Fibroblast of villous mesenchyme (primary cell): ENCODE results near the gene CCKAR. TPM values are rescaled to one million over a fixed set of nuclear protein-coding genes. Genes with fewer than 3 reads are reported as not detected.

Source experiments
- DNase-seq: peaks from one replicate; pipeline ENCODE4 v3.0.0-alpha.2; 2010; ENCODE audit warnings: low read depth
- H3K4me3 ChIP-seq: 2 replicates; pipeline ENCODE4 v1.5.1; 2011; ENCODE audit warnings: low read depth, mild to moderate bottlenecking, low read length
- CTCF ChIP-seq: IDR thresholded peaks from 2 replicates; pipeline ENCODE4 v1.5.1; 2012; ENCODE audit warnings: low read depth, mild to moderate bottlenecking, low read length; ENCODE audit not compliant: insufficient read depth
- total RNA-seq: library from RNA; depleted of rRNA; stranded (reverse); fragments of >200 nt; gene quantifications from 2 replicates; pipeline ENCODE4 v1.2.3, GENCODE V29; 2012

Gene CCKAR
- total RNA-seq, 1 donor = 0.43 TPM

GRCh38 chr4:26441771-26442170 is 48.5 kb downstream of the CCKAR start:
- TF ChIP-seq CTCF = no peak
- no peak for DNase-seq

DNA sequence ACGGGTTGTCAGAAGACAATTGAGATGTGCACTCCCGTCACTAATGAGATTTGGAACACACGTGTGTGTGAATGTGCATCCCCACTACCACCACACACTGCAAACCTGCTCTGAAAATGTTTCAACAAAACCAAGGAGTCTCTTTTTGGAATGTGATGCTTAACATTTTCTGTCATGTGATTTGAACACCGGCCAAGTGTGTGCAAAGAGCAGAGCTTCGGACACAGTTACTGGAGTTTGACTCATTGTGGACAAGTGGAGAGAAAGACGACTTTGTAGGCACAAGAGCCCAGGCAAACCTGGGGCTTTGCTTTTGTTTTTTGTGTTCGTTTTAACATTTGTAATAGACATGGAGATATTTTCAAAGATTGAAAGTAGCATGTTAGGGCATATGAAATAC is 49.2 kb downstream of the CCKAR start:
- no peak for TF ChIP-seq CTCF
- DNase-seq = peak; percentile 57
- no peak overlapping the region for H3K4me3 ChIP-seq

More at GRCh38 chr4:26441771-26442170, 48.5 kb downstream of the CCKAR start:
- no peak overlapping the region for H3K4me3 ChIP-seq

DNA sequence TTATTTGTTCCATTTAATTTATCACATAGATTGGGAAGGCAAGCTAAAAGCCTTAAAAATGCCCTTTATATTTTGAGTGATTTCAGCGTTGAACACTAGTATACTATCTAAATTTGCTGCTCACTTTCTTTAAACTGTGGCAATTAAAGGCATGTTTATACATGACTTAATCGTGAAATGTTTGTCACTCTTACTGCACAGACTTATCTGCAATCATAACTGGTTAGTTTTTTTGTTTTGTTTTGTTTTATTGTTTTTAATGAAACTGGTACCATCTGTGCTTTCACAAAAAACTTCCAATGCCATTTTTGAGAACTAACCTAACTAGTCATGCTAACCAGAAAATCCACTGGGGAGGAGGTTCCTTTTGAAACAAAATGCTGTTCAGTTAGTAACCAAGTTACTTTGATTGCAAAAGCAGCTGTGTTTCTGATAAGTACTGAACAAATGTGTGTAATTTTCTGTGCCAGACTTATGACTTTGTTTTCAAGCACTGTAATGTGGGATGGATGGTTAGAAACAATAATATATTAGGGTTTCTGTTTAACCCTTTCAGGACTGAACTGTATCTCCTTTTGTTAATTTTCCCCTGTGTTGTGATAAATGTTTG is 56.1 kb downstream of the CCKAR start:
- TF ChIP-seq CTCF = no peak
- H3K4me3 ChIP-seq = no peak overlapping the region
- DNase-seq = peak; percentile 44

- no peak overlapping the region for H3K4me3 ChIP-seq
- no peak for DNase-seq
- TF ChIP-seq CTCF = no peak
These were observed 56.7 kb downstream of the CCKAR start for GRCh38 chr4:26433556-26433955.

- no peak for TF ChIP-seq CTCF
- H3K4me3 ChIP-seq = no peak overlapping the region
- peak; percentile 66 for DNase-seq
These were observed 57.9 kb downstream of the CCKAR start for GRCh38 chr4:26432419-26432818.

DNA sequence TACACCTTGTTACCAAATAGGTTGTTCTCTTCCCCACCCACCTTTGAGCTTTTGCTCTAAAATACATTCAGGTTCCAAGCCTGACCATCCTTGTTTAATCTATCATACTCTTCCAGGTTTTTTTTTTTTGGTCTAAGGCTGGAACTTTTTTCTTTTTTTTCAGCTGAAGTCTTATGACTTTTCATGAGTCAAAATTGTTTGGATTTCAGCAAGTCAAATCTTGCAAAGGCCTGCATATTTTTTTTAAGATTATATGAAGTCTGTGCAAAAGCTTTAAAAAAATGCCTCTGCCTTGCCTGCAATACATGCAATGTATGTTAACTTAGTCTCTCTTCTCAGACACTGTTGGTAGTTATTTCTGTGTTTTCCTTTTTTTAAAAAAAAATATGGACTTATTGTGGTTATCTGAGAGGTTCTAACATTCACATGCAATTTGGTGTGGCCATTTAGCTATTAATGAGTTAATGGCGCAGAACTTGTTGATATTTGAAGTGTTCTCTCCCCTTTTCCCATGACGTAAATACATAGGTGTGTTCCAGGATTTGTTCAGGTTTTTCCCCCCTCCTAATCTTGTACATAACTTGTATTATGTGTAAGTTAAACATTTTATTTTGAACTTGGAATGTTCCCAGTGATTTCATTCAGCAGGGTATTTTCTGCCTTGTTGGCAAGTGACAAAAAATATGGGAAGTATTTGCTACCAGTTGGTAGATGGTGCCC is 58.7 kb downstream of the CCKAR start:
- TF ChIP-seq CTCF = no peak
- H3K4me3 ChIP-seq = no peak overlapping the region
- DNase-seq = no peak

Other genes starting within 250 kb of the CCKAR start
- 57.3 and 58.7 TPM in 2 replicates for gene RBPJ, start 169.5 kb downstream of the CCKAR start, total RNA-seq
- gene TBC1D19, start 93.6 kb upstream of the CCKAR start, total RNA-seq = 39.6 and 41.5 TPM in 2 replicates